ENCODE results near the gene GMPR.

DNA sequence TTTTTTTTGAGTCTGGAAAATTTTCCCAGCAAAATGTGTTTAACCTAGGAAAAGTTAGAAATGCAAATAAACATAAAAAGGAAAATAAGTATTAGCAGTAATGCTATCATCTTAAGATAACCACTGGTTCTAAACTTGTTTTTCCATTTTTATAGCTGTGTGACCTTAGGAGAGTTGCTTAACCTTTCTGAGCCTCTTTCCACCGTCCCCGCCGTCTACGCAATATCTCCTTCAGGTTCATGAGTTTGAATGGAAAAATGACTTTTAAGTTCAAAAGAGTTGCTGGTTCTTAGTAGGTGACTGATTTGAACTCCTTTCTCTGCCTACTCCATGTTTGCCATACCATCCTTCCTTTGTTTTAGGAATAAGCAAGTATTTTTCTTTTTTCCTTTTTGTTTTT, 44.0 kb downstream of the GMPR start:
- TF ChIP-seq POLR2A (IDR thresholded peaks at IDR 0.05), result no peak
- TF ChIP-seq, protein P1, sequence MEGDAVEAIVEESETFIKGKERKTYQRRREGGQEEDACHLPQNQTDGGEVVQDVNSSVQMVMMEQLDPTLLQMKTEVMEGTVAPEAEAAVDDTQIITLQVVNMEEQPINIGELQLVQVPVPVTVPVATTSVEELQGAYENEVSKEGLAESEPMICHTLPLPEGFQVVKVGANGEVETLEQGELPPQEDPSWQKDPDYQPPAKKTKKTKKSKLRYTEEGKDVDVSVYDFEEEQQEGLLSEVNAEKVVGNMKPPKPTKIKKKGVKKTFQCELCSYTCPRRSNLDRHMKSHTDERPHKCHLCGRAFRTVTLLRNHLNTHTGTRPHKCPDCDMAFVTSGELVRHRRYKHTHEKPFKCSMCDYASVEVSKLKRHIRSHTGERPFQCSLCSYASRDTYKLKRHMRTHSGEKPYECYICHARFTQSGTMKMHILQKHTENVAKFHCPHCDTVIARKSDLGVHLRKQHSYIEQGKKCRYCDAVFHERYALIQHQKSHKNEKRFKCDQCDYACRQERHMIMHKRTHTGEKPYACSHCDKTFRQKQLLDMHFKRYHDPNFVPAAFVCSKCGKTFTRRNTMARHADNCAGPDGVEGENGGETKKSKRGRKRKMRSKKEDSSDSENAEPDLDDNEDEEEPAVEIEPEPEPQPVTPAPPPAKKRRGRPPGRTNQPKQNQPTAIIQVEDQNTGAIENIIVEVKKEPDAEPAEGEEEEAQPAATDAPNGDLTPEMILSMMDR (IDR thresholded peaks at IDR 0.05), result no peak

All from esophagus squamous epithelium (tissue), 4 donors.